Neural progenitor cell (in vitro differentiated cells): ENCODE results near the gene CAST. TPM values are rescaled to one million over a fixed set of nuclear protein-coding genes. Genes with fewer than 3 reads are reported as not detected.
"Not testable (repeated sequence)": the region's sequence is repeated elsewhere in the genome, so short reads cannot be mapped to it uniquely, and the experiment has no call there.

Experiments used
- DNase-seq: peaks from one replicate; pipeline ENCODE4 v3.0.0-alpha.2; 2016; ENCODE audit warnings: low spot score
- H2AFZ ChIP-seq: fragments of 200-600 bp; sonication (generic); replicated peaks from 2 replicates; pipeline ENCODE4 v1.6.1; 2016; ENCODE audit warnings: antibody characterized with exemption
- H3F3A ChIP-seq: fragments of 200-600 bp; sonication (generic); 2 replicates; pipeline ENCODE4 v1.6.1; 2016; ENCODE audit warnings: antibody characterized with exemption, low read depth
- H3K27ac ChIP-seq: fragments of 200-600 bp; sonication (generic); 2 replicates; pipeline ENCODE4 v1.5.1; 2016; ENCODE audit warnings: mild to moderate bottlenecking
- H3K27me3 ChIP-seq: fragments of 200-600 bp; sonication (generic); 2 replicates; pipeline ENCODE4 v1.6.1; 2016; ENCODE audit warnings: mild to moderate bottlenecking, moderate library complexity
- H3K36me3 ChIP-seq: fragments of 200-600 bp; sonication (generic); 2 replicates; pipeline ENCODE4 v1.5.1; 2016
- H3K4me1 ChIP-seq: fragments of 200-600 bp; sonication (generic); 2 replicates; pipeline ENCODE4 v1.6.1; 2016; ENCODE audit warnings: mixed run types
- H3K4me2 ChIP-seq: fragments of 200-600 bp; sonication (generic); 2 replicates; pipeline ENCODE4 v1.6.1; 2016
- H3K4me3 ChIP-seq: fragments of 200-600 bp; sonication (generic); 2 replicates; pipeline ENCODE4 v1.5.1; 2016
- H3K79me2 ChIP-seq: fragments of 200-600 bp; sonication (generic); 2 replicates; pipeline ENCODE4 v1.6.1; 2016; ENCODE audit warnings: low read depth
- H3K9ac ChIP-seq: fragments of 200-600 bp; sonication (generic); 2 replicates; pipeline ENCODE4 v1.6.1; 2016
- H3K9me3 ChIP-seq: fragments of 200-600 bp; sonication (generic); 2 replicates; pipeline ENCODE4 v1.5.1; 2016; ENCODE audit warnings: low read depth
- H4K20me1 ChIP-seq: fragments of 200-600 bp; sonication (generic); 2 replicates; pipeline ENCODE4 v1.6.1; 2016; ENCODE audit warnings: low read depth
- H3K27ac Mint-ChIP-seq: 3 replicates; pipeline ENCODE4 v1.8.0; 2021; ENCODE audit warnings: mixed read lengths
- H3K27me3 Mint-ChIP-seq: 2 replicates; pipeline ENCODE4 v1.8.0; 2022; ENCODE audit warnings: low read depth, mild to moderate bottlenecking, inconsistent platforms, moderate library complexity, mixed read lengths; ENCODE audit not compliant: insufficient read depth
- H3K36me3 Mint-ChIP-seq: 3 replicates; pipeline ENCODE4 v1.8.0; 2021; ENCODE audit warnings: mixed read lengths
- H3K4me1 Mint-ChIP-seq: 3 replicates; pipeline ENCODE4 v1.8.0; 2021; ENCODE audit warnings: mixed read lengths
- H3K4me3 Mint-ChIP-seq: 3 replicates; pipeline ENCODE4 v1.8.0; 2021; ENCODE audit warnings: mild to moderate bottlenecking, moderate library complexity, mixed read lengths
- H3K9me3 Mint-ChIP-seq: 3 replicates; pipeline ENCODE4 v1.8.0; 2020; ENCODE audit warnings: mixed read lengths
- EZH2 ChIP-seq: fragments of 200-600 bp; sonication (generic); IDR thresholded peaks from 2 replicates; pipeline ENCODE4 v1.6.1; 2017; ENCODE audit warnings: antibody characterized with exemption, mild to moderate bottlenecking, moderate library complexity
- EZH2phosphoT487 ChIP-seq: fragments of 200-600 bp; sonication (generic); IDR thresholded peaks from 2 replicates; pipeline ENCODE4 v1.6.1; 2017; ENCODE audit warnings: antibody characterized with exemption
- total RNA-seq: library from RNA; depleted of rRNA; stranded (reverse); fragments of >200 nt; gene quantifications from 2 replicates; pipeline ENCODE4 v1.2.3, GENCODE V29; 2015; ENCODE audit warnings: low replicate concordance
- TF ChIP-seq, protein P1 (sequence below): fragments of 200-600 bp; sonication (generic); IDR thresholded peaks from 2 replicates; pipeline ENCODE4 v1.5.1; 2017; ENCODE audit warnings: antibody characterized with exemption, mild to moderate bottlenecking

Gene CAST
- total RNA-seq, 1 donor from 2014 or later = 64.6 TPM

DNA sequence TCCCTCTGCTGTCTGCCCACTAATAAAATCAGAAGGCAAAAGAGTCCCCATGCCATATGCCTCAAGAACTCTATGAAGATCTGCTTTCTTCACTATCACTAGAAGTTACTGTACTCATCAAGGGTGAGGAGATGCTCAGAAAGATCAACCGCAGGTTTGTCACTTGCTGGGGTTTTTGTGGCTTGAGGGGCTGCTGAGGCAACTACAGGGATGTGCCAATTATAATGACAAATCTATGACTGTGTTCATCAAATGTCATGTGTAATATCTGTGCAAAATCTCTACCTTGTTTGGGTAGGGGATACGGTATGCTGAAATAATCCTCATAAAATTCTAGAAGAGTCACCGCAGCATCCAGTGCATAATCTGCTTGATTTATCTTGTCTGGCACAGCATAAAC lies 132.6 kb downstream of the CAST start:
- H2AFZ ChIP-seq = no peak overlapping the region
- no peaks in the 10 kb centered on the region for H3K27me3 ChIP-seq
- H3F3A ChIP-seq = peaks cover 25% of the 10 kb centered on the region
- no peak overlapping the region for H3K9ac ChIP-seq
- DNase-seq = no peak
- no peaks in the 10 kb centered on the region for H3K36me3 ChIP-seq
- no peak overlapping the region for H3K27ac ChIP-seq
- H3K27me3 Mint-ChIP-seq = peaks cover 2% of the 10 kb centered on the region
- H3K27ac Mint-ChIP-seq = no peak overlapping the region
- H3K4me1 Mint-ChIP-seq = peaks cover 18% of the 10 kb centered on the region
- no peak overlapping the region for H3K4me2 ChIP-seq
- H3K9me3 Mint-ChIP-seq = no peaks in the 10 kb centered on the region
- no peaks in the 10 kb centered on the region for H3K9me3 ChIP-seq
- H4K20me1 ChIP-seq = no peaks in the 10 kb centered on the region
- peaks cover 36% of the 10 kb centered on the region for H3K4me1 ChIP-seq
- H3K36me3 Mint-ChIP-seq = peaks cover 33% of the 10 kb centered on the region
- no peaks in the 10 kb centered on the region for H3K79me2 ChIP-seq
- no peak overlapping the region for H3K4me3 ChIP-seq
- no peak for TF ChIP-seq EZH2phosphoT487
- TF ChIP-seq, protein P1, sequence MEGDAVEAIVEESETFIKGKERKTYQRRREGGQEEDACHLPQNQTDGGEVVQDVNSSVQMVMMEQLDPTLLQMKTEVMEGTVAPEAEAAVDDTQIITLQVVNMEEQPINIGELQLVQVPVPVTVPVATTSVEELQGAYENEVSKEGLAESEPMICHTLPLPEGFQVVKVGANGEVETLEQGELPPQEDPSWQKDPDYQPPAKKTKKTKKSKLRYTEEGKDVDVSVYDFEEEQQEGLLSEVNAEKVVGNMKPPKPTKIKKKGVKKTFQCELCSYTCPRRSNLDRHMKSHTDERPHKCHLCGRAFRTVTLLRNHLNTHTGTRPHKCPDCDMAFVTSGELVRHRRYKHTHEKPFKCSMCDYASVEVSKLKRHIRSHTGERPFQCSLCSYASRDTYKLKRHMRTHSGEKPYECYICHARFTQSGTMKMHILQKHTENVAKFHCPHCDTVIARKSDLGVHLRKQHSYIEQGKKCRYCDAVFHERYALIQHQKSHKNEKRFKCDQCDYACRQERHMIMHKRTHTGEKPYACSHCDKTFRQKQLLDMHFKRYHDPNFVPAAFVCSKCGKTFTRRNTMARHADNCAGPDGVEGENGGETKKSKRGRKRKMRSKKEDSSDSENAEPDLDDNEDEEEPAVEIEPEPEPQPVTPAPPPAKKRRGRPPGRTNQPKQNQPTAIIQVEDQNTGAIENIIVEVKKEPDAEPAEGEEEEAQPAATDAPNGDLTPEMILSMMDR = no peak
- TF ChIP-seq EZH2 = no peak
- H3K4me3 Mint-ChIP-seq = no peak overlapping the region

DNA sequence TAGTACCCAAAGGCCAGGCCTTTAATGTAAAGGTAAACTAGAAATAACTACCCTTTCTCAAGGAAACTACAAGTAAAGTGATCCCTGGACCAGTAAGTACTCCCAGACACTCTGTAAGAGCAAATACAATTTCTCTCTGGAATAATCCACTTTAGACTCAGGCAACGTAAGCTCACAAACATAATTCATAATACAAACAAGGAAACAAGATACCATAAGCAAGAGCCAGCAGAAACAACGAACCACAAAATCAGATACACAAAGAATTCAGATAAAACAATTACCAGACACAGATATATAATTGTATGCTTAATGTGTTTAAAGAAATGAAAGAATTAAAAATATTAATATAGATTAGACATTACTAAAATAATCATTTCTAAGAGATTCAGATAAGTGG lies 133.4 kb downstream of the CAST start:
- no peak overlapping the region for H3K4me3 Mint-ChIP-seq
- peaks cover 33% of the 10 kb centered on the region for H3K36me3 Mint-ChIP-seq
- H2AFZ ChIP-seq = no peak overlapping the region
- H4K20me1 ChIP-seq = no peaks in the 10 kb centered on the region
- H3K4me3 ChIP-seq = no peak overlapping the region
- peaks cover 37% of the 10 kb centered on the region for H3K4me1 ChIP-seq
- no peak overlapping the region for H3K27ac ChIP-seq
- peaks cover 29% of the 10 kb centered on the region for H3F3A ChIP-seq
- no peak for DNase-seq
- H3K9me3 Mint-ChIP-seq = no peaks in the 10 kb centered on the region
- H3K4me1 Mint-ChIP-seq = peaks cover 9% of the 10 kb centered on the region
- H3K9me3 ChIP-seq = no peaks in the 10 kb centered on the region
- TF ChIP-seq EZH2phosphoT487 = no peak
- TF ChIP-seq, protein P1 = no peak
- no peak for TF ChIP-seq EZH2
- peaks cover 2% of the 10 kb centered on the region for H3K27me3 Mint-ChIP-seq
- no peaks in the 10 kb centered on the region for H3K79me2 ChIP-seq
- no peak overlapping the region for H3K27ac Mint-ChIP-seq
- H3K27me3 ChIP-seq = no peaks in the 10 kb centered on the region
- H3K9ac ChIP-seq = no peak overlapping the region
- no peaks in the 10 kb centered on the region for H3K36me3 ChIP-seq
- peak overlapping the region; percentile 34 for H3K4me2 ChIP-seq

DNA sequence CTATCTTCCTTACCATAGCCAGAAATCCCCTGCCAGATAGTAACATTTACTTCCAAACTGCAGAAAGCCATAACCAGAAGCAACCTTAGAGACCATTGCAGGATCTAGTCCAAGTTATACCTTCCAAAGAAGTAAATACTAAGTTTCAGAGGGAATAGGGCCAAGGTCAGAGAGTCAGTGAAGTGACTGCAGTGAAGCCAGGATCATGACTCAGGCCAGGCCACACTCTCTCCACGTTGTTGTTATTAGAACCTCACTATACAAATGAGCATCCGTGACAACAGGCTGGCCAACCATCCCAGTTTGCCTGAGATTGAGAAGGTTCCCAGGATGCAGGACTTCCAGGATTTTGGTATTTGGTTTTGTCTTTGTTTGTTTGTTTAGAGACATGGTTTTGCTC lies 134.3 kb downstream of the CAST start:
- Histone ChIP-seq H3K9ac (no peak overlapping the region), H3K4me2 (peak overlapping the region; percentile 34), H3F3A (peaks cover 22% of the 10 kb centered on the region), H3K9me3 (no peaks in the 10 kb centered on the region), H3K79me2 (no peaks in the 10 kb centered on the region), H3K4me3 (no peak overlapping the region), H2AFZ (no peak overlapping the region), H3K27me3 (no peaks in the 10 kb centered on the region), H4K20me1 (no peaks in the 10 kb centered on the region), H3K27ac (no peak overlapping the region), H3K36me3 (no peaks in the 10 kb centered on the region), H3K4me1 (peaks cover 29% of the 10 kb centered on the region)
- Mint-ChIP-seq H3K36me3 (peaks cover 33% of the 10 kb centered on the region), H3K4me3 (no peak overlapping the region), H3K9me3 (no peaks in the 10 kb centered on the region), H3K27ac (no peak overlapping the region), H3K4me1 (peaks cover 1% of the 10 kb centered on the region), H3K27me3 (no peaks in the 10 kb centered on the region)
- DNase-seq = no peak
- no peak for TF ChIP-seq EZH2phosphoT487
- no peak for TF ChIP-seq EZH2
- TF ChIP-seq, protein P1 = no peak

DNA sequence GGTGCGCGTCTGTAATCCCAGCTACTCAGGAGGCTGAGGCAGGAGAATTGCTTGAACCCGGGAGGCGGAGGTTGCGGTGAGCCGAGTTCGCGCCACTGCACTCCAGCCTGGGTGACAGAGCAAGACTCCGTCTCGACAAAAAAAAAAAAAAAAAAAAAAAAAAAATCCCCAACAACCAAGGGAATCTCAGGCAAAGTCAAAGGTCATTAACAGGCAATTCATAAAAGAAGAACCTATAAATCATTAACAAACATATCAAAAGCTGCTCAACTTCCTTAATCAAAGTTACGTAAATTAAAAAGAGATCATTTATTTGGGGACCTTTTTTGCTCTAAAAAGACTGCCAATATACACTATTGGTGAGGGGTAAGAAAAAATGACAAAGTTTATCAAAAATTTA lies 139.5 kb downstream of the CAST start:
- not testable (repeated sequence) for H3K9me3 ChIP-seq, H3K4me3 ChIP-seq, DNase-seq, H3K36me3 ChIP-seq, H4K20me1 ChIP-seq, H3K27ac Mint-ChIP-seq, H3K27ac ChIP-seq, H3K4me3 Mint-ChIP-seq, H3K9me3 Mint-ChIP-seq, H2AFZ ChIP-seq, H3K4me2 ChIP-seq, H3K79me2 ChIP-seq, H3K27me3 Mint-ChIP-seq, H3K27me3 ChIP-seq, H3K9ac ChIP-seq
- peaks cover 16% of the 10 kb centered on the region for H3F3A ChIP-seq
- H3K4me1 ChIP-seq = peaks cover 16% of the 10 kb centered on the region
- H3K36me3 Mint-ChIP-seq = peaks cover 28% of the 10 kb centered on the region
- peaks cover 12% of the 10 kb centered on the region for H3K4me1 Mint-ChIP-seq
